ENCODE measurements around the gene RIOK2.
A peak's percentile ranks its signal among the peaks of the same experiment; 100 is the strongest.

RIOK2 gene

DNA sequence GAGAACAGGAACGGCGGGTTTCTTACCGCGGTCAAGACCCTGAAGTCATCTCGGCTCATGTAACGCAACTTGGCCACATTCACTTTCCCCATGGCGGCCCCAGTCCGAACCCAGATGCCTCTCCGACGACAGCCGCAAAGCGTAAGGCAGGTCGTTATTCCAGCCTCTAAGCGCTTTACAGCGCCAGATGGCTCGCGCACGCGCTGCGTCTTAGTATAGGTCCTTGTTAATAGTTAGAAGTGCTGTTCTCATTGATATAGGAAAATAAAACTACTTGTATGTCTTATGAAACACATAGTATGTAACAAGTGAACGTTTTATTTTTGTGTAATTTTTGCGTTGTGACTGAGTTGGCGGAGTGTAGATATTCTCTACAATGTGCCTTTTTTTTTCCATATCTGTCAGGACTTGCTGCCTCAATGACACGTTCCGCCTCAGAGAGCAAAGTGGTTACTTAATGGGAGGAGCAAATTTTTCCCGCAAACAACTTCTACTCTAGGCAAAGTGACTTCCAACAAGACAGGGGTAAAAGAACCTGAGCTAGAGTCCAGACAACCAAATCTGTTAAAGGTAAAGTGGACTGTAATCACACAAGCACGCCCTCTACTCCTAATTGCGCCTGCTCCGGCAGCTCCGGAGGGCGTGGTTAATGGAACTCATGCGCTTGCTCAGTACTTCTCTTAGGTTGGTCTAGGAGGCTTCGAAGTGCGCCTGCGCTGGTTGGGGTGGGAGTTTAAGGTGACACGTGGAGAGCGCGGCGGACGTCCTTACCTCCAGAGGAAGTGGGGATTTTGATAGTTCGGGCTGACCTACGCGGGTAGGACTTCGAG lies at the start of gene RIOK2 (continued):
- TF ChIP-seq, protein P1, sequence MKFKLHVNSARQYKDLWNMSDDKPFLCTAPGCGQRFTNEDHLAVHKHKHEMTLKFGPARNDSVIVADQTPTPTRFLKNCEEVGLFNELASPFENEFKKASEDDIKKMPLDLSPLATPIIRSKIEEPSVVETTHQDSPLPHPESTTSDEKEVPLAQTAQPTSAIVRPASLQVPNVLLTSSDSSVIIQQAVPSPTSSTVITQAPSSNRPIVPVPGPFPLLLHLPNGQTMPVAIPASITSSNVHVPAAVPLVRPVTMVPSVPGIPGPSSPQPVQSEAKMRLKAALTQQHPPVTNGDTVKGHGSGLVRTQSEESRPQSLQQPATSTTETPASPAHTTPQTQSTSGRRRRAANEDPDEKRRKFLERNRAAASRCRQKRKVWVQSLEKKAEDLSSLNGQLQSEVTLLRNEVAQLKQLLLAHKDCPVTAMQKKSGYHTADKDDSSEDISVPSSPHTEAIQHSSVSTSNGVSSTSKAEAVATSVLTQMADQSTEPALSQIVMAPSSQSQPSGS (tag by site-specific recombination; IDR thresholded peaks at IDR 0.05; ENCODE audit: low read depth), result no peak
- TF ChIP-seq ZNF394 (tag by site-specific recombination; IDR thresholded peaks at IDR 0.05; ENCODE audit: borderline replicate concordance), result peak; percentile 45; the same call in 1 of the 2 replicates
- peak; percentile 67; the same call in 1 of the 2 replicates for TF ChIP-seq ZNF600 (tag by site-specific recombination; IDR thresholded peaks at IDR 0.05)
- TF ChIP-seq ZNF2 (tag by site-specific recombination; IDR thresholded peaks at IDR 0.05), result 0 out of 2 replicates have a peak, but pooled peaks have one; percentile 28
- 0 out of 2 replicates have a peak, but pooled peaks have one; percentile 3 for TF ChIP-seq ZBTB20 (tag by site-specific recombination; IDR thresholded peaks at IDR 0.05)
- TF ChIP-seq SP7 (tag by site-specific recombination; IDR thresholded peaks at IDR 0.05), result peak; percentile 81
- no peak for TF ChIP-seq ZNF274 (IDR thresholded peaks at IDR 0.05; ENCODE audit: low read length)
- no peak for TF ChIP-seq ZNF274 (tag by site-specific recombination; IDR thresholded peaks at IDR 0.05; ENCODE audit: borderline replicate concordance)
- peak; percentile 49 for TF ChIP-seq ZBTB17 (tag by site-specific recombination; IDR thresholded peaks at IDR 0.05)
- TF ChIP-seq, protein P2, sequence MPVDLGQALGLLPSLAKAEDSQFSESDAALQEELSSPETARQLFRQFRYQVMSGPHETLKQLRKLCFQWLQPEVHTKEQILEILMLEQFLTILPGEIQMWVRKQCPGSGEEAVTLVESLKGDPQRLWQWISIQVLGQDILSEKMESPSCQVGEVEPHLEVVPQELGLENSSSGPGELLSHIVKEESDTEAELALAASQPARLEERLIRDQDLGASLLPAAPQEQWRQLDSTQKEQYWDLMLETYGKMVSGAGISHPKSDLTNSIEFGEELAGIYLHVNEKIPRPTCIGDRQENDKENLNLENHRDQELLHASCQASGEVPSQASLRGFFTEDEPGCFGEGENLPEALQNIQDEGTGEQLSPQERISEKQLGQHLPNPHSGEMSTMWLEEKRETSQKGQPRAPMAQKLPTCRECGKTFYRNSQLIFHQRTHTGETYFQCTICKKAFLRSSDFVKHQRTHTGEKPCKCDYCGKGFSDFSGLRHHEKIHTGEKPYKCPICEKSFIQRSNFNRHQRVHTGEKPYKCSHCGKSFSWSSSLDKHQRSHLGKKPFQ (tag by site-specific recombination; IDR thresholded peaks at IDR 0.05), result no peak
- 0 out of 2 replicates have a peak, but pooled peaks have one; percentile 8 for TF ChIP-seq WT1 (tag by site-specific recombination; IDR thresholded peaks at IDR 0.05)

DNA sequence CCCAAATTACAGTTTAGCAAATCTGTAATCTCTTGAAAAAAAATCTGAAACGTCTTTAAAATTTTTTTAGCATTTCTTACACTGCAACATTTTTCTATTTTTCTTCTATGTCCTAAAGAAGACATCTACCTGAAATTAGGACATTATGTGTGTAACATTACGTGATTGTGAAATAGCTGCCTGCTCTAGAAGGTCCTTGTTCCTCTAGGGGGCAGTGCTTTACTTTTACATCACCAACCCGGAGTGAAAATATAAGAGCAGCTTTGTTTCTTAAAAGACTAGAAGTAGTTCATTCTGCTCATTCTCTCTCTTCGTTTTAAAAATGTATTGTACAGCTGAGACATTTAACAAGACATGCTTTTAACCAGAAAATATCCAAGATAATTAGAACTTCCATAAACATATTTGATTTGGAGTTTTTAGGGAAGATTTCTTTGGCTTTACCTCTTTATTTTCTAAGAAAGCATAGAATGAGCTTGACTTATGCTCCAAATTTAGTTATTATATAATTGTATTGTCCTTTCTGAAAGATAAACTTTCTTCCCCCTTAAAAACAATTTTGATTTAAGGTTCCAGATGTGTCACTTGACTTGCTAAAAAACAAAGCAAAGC lies 48.1 kb upstream of the RIOK2 start:
- H3K4me3 ChIP-seq (ENCODE audit: low read depth, low read length), result no peak overlapping the region
- H3K9me3 ChIP-seq (ENCODE audit: control insufficient read depth, insufficient read depth, low read depth, low read length), result no peaks in the 10 kb centered on the region
- TF ChIP-seq ZNF660 (tag by site-specific recombination; IDR thresholded peaks at IDR 0.05), result 0 out of 2 replicates have a peak, but pooled peaks have one; percentile 64
- TF ChIP-seq, protein P3, sequence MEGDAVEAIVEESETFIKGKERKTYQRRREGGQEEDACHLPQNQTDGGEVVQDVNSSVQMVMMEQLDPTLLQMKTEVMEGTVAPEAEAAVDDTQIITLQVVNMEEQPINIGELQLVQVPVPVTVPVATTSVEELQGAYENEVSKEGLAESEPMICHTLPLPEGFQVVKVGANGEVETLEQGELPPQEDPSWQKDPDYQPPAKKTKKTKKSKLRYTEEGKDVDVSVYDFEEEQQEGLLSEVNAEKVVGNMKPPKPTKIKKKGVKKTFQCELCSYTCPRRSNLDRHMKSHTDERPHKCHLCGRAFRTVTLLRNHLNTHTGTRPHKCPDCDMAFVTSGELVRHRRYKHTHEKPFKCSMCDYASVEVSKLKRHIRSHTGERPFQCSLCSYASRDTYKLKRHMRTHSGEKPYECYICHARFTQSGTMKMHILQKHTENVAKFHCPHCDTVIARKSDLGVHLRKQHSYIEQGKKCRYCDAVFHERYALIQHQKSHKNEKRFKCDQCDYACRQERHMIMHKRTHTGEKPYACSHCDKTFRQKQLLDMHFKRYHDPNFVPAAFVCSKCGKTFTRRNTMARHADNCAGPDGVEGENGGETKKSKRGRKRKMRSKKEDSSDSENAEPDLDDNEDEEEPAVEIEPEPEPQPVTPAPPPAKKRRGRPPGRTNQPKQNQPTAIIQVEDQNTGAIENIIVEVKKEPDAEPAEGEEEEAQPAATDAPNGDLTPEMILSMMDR (tag by site-specific recombination; IDR thresholded peaks at IDR 0.05), result peak; percentile 32; the same call in 1 of the 2 replicates
- TF ChIP-seq, protein P4, sequence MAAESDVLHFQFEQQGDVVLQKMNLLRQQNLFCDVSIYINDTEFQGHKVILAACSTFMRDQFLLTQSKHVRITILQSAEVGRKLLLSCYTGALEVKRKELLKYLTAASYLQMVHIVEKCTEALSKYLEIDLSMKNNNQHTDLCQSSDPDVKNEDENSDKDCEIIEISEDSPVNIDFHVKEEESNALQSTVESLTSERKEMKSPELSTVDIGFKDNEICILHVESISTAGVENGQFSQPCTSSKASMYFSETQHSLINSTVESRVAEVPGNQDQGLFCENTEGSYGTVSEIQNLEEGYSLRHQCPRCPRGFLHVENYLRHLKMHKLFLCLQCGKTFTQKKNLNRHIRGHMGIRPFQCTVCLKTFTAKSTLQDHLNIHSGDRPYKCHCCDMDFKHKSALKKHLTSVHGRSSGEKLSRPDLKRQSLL (tag by site-specific recombination; IDR thresholded peaks at IDR 0.05), result no peak
- no peak for TF ChIP-seq OVOL3 (tag by site-specific recombination; IDR thresholded peaks at IDR 0.05)
- 0 out of 2 replicates have a peak, but pooled peaks have one; percentile 39 for TF ChIP-seq ZNF2 (tag by site-specific recombination; IDR thresholded peaks at IDR 0.05)
- no peak for TF ChIP-seq ZNF664 (tag by site-specific recombination; IDR thresholded peaks at IDR 0.05)
- no peak for TF ChIP-seq ZNF473 (tag by site-specific recombination; IDR thresholded peaks at IDR 0.05)
- TF ChIP-seq ZNF561 (tag by site-specific recombination; IDR thresholded peaks at IDR 0.05; ENCODE audit: borderline replicate concordance), result no peak
- no peak for TF ChIP-seq ZNF416 (tag by site-specific recombination; IDR thresholded peaks at IDR 0.05)
- no peak for TF ChIP-seq FEZF1 (tag by site-specific recombination; IDR thresholded peaks at IDR 0.05)
- no peak for TF ChIP-seq YY1 (tag by site-specific recombination; IDR thresholded peaks at IDR 0.05)
- no peak for TF ChIP-seq ZNF335 (tag by site-specific recombination; conservative IDR thresholded peaks at IDR 0.05)
- peak; percentile 71 for TF ChIP-seq ZNF654 (tag by site-specific recombination; IDR thresholded peaks at IDR 0.05; ENCODE audit: low read depth)
- H3K36me3 ChIP-seq (ENCODE audit: control insufficient read depth in 2 of 2, insufficient read depth in 1 of 2, low read length in 2 of 2), result no peaks in the 10 kb centered on the region
- ChIA-PET POLR2A (no interaction called here), CTCF (interaction anchor here (0.5 to 3.5 kb wide), 32 partner anchors 10 to 1653 kb away, joined by 3 to 25 read pairs (median 3); no protein-coding TSS in a partner anchor)
- H3K4me1 ChIP-seq (ENCODE audit: control insufficient read depth, insufficient read depth, low read length), result no peaks in the 10 kb centered on the region
- no peak overlapping the region for H3K27ac ChIP-seq (ENCODE audit: extremely low read depth, low read depth, low read length)

Data from HEK293 (cell line).